CD14-positive monocyte (primary cell): ENCODE measurements around the gene TNNT2. TPM values are rescaled to one million over a fixed set of nuclear protein-coding genes. Genes with fewer than 3 reads are reported as not detected.

Experiments
- DNase-seq, 3 donors: peaks; one replicate each; pipeline ENCODE4 v3.0.0-alpha.2; 2011 to 2022
- H2AFZ ChIP-seq: 2 replicates; pipeline ENCODE4 v1.6.0; 2012; ENCODE audit warnings: mild to moderate bottlenecking, low read depth, low read length, inconsistent platforms; ENCODE audit not compliant: insufficient read depth, poor library complexity, severe bottlenecking
- H3K27ac ChIP-seq, 2 donors: 1 replicate in 1 of 2; 2 replicates in 1 of 2; pipeline ENCODE4 v1.5.1; 2012 to 2013; ENCODE audit warnings: low read length in 2 of 2, control low read depth in 1 of 2, inconsistent platforms in 1 of 2, low read depth in 1 of 2, mild to moderate bottlenecking in 1 of 2
- H3K27me3 ChIP-seq, 2 donors: one replicate each; pipeline versions ENCODE4 v1.6.0 to v1.6.1; 2011 to 2013; ENCODE audit warnings: low read length in 2 of 2; ENCODE audit not compliant: control insufficient read depth in 2 of 2, insufficient read depth in 2 of 2
- H3K36me3 ChIP-seq, 2 donors: replicated peaks in 1 of 2; 1 replicate in 1 of 2; 2 replicates in 1 of 2; pipeline versions ENCODE4 v1.5.1 to v1.6.1; 2012 to 2013; ENCODE audit warnings: low read length in 2 of 2, control low read depth in 1 of 2, inconsistent platforms in 1 of 2, mild to moderate bottlenecking in 1 of 2; ENCODE audit not compliant: insufficient read depth in 2 of 2, control insufficient read depth in 1 of 2
- H3K4me1 ChIP-seq, 2 donors: 1 replicate in 1 of 2; 2 replicates in 1 of 2; pipeline versions ENCODE4 v1.5.1 to v1.6.1; 2012 to 2013; ENCODE audit warnings: low read length in 2 of 2, control low read depth in 1 of 2, inconsistent platforms in 1 of 2, mild to moderate bottlenecking in 1 of 2, moderate library complexity in 1 of 2; ENCODE audit not compliant: insufficient read depth in 2 of 2, control insufficient read depth in 1 of 2
- H3K4me2 ChIP-seq: replicated peaks from 2 replicates; pipeline ENCODE3; 2012; ENCODE audit warnings: low read length, moderate library complexity, mild to moderate bottlenecking; ENCODE audit not compliant: poor library complexity, severe bottlenecking; ENCODE audit errors: extremely low read depth
- H3K4me3 ChIP-seq, 3 experiments: fragments of 200-600 bp in 1 of 3; sonication (generic) in 1 of 3; replicated peaks in 1 of 3; 1 replicate in 2 of 3; 2 replicates in 1 of 3; pipeline ENCODE4 v1.5.1; 2011 to 2013; ENCODE audit warnings: low read length in 3 of 3, mild to moderate bottlenecking in 3 of 3, control low read depth in 2 of 3, low read depth in 2 of 3, inconsistent platforms in 1 of 3, moderate library complexity in 1 of 3
- H3K79me2 ChIP-seq: 2 replicates; pipeline ENCODE4 v1.6.0; 2012; ENCODE audit warnings: mild to moderate bottlenecking, control low read depth, inconsistent platforms, low read length, moderate library complexity; ENCODE audit not compliant: insufficient read depth
- H3K9ac ChIP-seq: 2 replicates; pipeline ENCODE4 v1.6.0; 2017; ENCODE audit warnings: low read length, mild to moderate bottlenecking; ENCODE audit not compliant: insufficient read depth, poor library complexity, severe bottlenecking
- H3K9me3 ChIP-seq, 2 donors: replicated peaks in 1 of 2; 1 replicate in 1 of 2; 2 replicates in 1 of 2; pipeline versions ENCODE4 v1.5.1 to v1.6.1; 2012 to 2013; ENCODE audit warnings: low read length in 2 of 2, control low read depth in 1 of 2; ENCODE audit not compliant: control insufficient read depth in 1 of 2, insufficient read depth in 1 of 2
- H4K20me1 ChIP-seq: 2 replicates; pipeline ENCODE4 v1.6.0; 2012; ENCODE audit warnings: mild to moderate bottlenecking, low read length, control low read depth, moderate library complexity; ENCODE audit not compliant: insufficient read depth
- H3K27ac Mint-ChIP-seq, 7 donors: one replicate each; pipeline ENCODE4 v1.8.0; 2020; ENCODE audit warnings: mild to moderate bottlenecking in 7 of 7, mixed read lengths in 7 of 7, moderate library complexity in 6 of 7, inconsistent platforms in 2 of 7
- H3K27me3 Mint-ChIP-seq, 3 donors: one replicate each; pipeline ENCODE4 v1.8.0; 2021 to 2022; ENCODE audit warnings: low read depth in 3 of 3, mild to moderate bottlenecking in 3 of 3, mixed read lengths in 3 of 3, moderate library complexity in 3 of 3, inconsistent platforms in 1 of 3
- H3K36me3 Mint-ChIP-seq, 2 donors: one replicate each; pipeline ENCODE4 v1.8.0; 2020; ENCODE audit warnings: mixed read lengths in 2 of 2, inconsistent platforms in 1 of 2, mild to moderate bottlenecking in 1 of 2
- H3K4me1 Mint-ChIP-seq: one replicate; pipeline ENCODE4 v1.8.0; 2020; ENCODE audit warnings: mild to moderate bottlenecking, mixed read lengths
- H3K4me3 Mint-ChIP-seq, 2 donors: one replicate each; pipeline ENCODE4 v1.8.0; 2020; ENCODE audit warnings: mild to moderate bottlenecking in 2 of 2, mixed read lengths in 2 of 2, moderate library complexity in 1 of 2
- H3K9me3 Mint-ChIP-seq, 7 donors: one replicate each; pipeline ENCODE4 v1.8.0; 2020 to 2022; ENCODE audit warnings: mixed read lengths in 7 of 7, mild to moderate bottlenecking in 6 of 7, moderate library complexity in 6 of 7, inconsistent platforms in 2 of 7
- WGBS: methylation state at CpG from one replicate; pipeline ENCODE4 v1.1.5; 2013; ENCODE audit warnings: missing lambda C conversion rate; ENCODE audit not compliant: insufficient coverage; 5-methylcytosine and 5-hydroxymethylcytosine counted together
- intact Hi-C, 2 donors: fragments of 100-400 bp; cut with micrococcal nuclease; formaldehyde crosslinking; loops; one replicate each; pipeline versions ENCODE4 v1.15.0 to v1.15.1; 2023
- polyA plus RNA-seq, 3 donors: library from polyadenylated mRNA; depleted of rRNA in 1 of 3; unstranded in 2 of 3; stranded (reverse) in 1 of 3; fragments of 300-500 nt in 2 of 3; fragments of >200 nt in 1 of 3; fragmentation: Illumina TruSeq in 2 of 3; gene quantifications; 1 replicate in 2 of 3; 2 replicates in 1 of 3; pipeline ENCODE4 v1.2.3, GENCODE V29; 2012 to 2021
- TF ChIP-seq, protein P1 (sequence below): fragments of 200-600 bp; IDR thresholded peaks from one replicate; pipeline ENCODE4 v1.8.0; 2022; ENCODE audit warnings: antibody characterized with exemption, mild to moderate bottlenecking

TNNT2 gene
- polyA plus RNA-seq, 3 donors, result not detected

DNA sequence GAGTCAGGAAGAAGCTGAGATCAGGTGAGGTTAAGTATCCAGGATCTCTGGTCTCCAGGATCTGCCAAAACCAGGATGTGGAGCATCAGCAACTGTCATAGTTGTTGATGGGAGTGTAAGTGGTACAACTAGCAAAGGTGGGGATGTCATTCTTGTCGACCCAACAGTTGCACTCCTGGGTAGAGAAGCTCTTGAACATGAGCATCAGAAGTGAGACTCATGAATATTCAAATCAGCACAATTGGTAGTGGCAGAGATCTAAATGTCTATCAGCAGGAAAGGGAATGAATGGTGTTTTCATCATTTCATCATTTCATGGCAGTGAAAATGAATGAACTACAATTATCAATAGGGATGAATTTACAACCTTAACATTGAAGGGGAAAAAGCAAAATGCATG, 25.9 kb upstream of the TNNT2 start:
- Histone ChIP-seq H3K9me3 (peaks cover 0 to 9% of the 10 kb centered on the region in 2 donors), H3K27me3 (peaks cover 24 to 39% of the 10 kb centered on the region in 2 donors), H3K36me3 (no peaks in the 10 kb centered on the region), H3K4me2 (no peak overlapping the region), H3K9ac (no peak overlapping the region), H3K27ac (no peak overlapping the region), H3K4me1 (no peaks in the 10 kb centered on the region), H2AFZ (no peak overlapping the region), H3K4me3 (no peak overlapping the region), H4K20me1 (no peaks in the 10 kb centered on the region), H3K79me2 (no peaks in the 10 kb centered on the region)
- peaks cover 2% of the 10 kb centered on the region for H3K4me1 Mint-ChIP-seq
- peaks cover 0 to 6% (median 0%) of the 10 kb centered on the region in 7 donors for H3K9me3 Mint-ChIP-seq
- no peak for DNase-seq
- intact Hi-C loops, result no loop called here
- H3K4me3 Mint-ChIP-seq, result no peak overlapping the region
- H3K36me3 Mint-ChIP-seq, result no peaks in the 10 kb centered on the region
- no peak overlapping the region for H3K27ac Mint-ChIP-seq
- no CpG with 5 or more reads among the region's 1 CpG for WGBS
- H3K27me3 Mint-ChIP-seq, result peaks cover 4 to 35% (median 8%) of the 10 kb centered on the region in 3 donors
- TF ChIP-seq, protein P1, sequence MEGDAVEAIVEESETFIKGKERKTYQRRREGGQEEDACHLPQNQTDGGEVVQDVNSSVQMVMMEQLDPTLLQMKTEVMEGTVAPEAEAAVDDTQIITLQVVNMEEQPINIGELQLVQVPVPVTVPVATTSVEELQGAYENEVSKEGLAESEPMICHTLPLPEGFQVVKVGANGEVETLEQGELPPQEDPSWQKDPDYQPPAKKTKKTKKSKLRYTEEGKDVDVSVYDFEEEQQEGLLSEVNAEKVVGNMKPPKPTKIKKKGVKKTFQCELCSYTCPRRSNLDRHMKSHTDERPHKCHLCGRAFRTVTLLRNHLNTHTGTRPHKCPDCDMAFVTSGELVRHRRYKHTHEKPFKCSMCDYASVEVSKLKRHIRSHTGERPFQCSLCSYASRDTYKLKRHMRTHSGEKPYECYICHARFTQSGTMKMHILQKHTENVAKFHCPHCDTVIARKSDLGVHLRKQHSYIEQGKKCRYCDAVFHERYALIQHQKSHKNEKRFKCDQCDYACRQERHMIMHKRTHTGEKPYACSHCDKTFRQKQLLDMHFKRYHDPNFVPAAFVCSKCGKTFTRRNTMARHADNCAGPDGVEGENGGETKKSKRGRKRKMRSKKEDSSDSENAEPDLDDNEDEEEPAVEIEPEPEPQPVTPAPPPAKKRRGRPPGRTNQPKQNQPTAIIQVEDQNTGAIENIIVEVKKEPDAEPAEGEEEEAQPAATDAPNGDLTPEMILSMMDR, result no peak

DNA sequence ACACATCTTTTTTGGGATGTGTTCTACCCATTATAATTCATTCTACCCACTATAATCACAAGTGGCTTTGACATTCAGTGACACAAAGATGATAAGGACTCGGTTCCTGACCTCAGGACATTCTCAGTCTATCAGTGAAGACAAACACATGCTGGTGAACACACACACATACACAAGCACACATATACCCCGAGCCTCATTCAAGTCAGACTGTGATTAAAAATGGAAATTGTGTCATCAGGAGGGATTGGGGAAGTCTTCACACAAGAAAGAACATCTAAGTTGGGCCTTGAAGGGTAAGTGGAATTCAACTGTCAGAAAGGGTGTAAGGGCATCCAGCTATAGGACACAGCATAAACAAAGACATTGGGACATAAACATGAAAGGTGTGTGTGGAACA, 24.2 kb upstream of the TNNT2 start:
- Histone ChIP-seq H3K27ac (no peak overlapping the region), H3K4me2 (no peak overlapping the region), H3K27me3 (peaks cover 26 to 51% of the 10 kb centered on the region in 2 donors), H3K9me3 (peaks cover 0 to 9% of the 10 kb centered on the region in 2 donors), H2AFZ (no peak overlapping the region), H4K20me1 (no peaks in the 10 kb centered on the region), H3K36me3 (no peaks in the 10 kb centered on the region), H3K4me1 (no peaks in the 10 kb centered on the region), H3K9ac (no peak overlapping the region), H3K4me3 (no peak overlapping the region), H3K79me2 (no peaks in the 10 kb centered on the region)
- Mint-ChIP-seq H3K4me3 (no peak overlapping the region), H3K36me3 (no peaks in the 10 kb centered on the region), H3K27ac (no peak overlapping the region), H3K4me1 (no peaks in the 10 kb centered on the region), H3K9me3 (peaks cover 0 to 10% (median 0%) of the 10 kb centered on the region in 7 donors), H3K27me3 (peaks cover 4 to 47% (median 18%) of the 10 kb centered on the region in 3 donors)
- WGBS, result no CpG with 5 or more reads among the region's 2 CpGs
- TF ChIP-seq, protein P1, result no peak
- DNase-seq, result no peak
- intact Hi-C loops, result no loop called here
